Ectodermal cell (in vitro differentiated cells): ENCODE data around the gene RNF141.

Experiments used
- H3K27ac ChIP-seq: 2 replicates; pipeline ENCODE4 v1.7.0; 2013; ENCODE audit warnings: mild to moderate bottlenecking, low read depth, low read length; ENCODE audit not compliant: insufficient read depth, poor library complexity, severe bottlenecking
- H3K27me3 ChIP-seq: 2 replicates; pipeline ENCODE4 v1.7.0; 2013; ENCODE audit warnings: mild to moderate bottlenecking, low read length; ENCODE audit not compliant: insufficient read depth, control insufficient read depth, poor library complexity, severe bottlenecking
- H3K36me3 ChIP-seq: one replicate; pipeline ENCODE4 v1.7.0; 2013; ENCODE audit warnings: low read length; ENCODE audit not compliant: control insufficient read depth, insufficient read depth
- H3K4me1 ChIP-seq: one replicate; pipeline ENCODE4 v1.7.0; 2013; ENCODE audit warnings: low read length; ENCODE audit not compliant: control insufficient read depth, insufficient read depth
- H3K4me3 ChIP-seq: 2 replicates; pipeline ENCODE4 v1.7.0; 2013; ENCODE audit warnings: low read depth, low read length, control low read depth; ENCODE audit not compliant: insufficient read depth
- H3K9me3 ChIP-seq: 2 replicates; pipeline ENCODE4 v1.7.0; 2013; ENCODE audit warnings: mild to moderate bottlenecking, low read length, moderate library complexity; ENCODE audit not compliant: control insufficient read depth
- WGBS, 2 experiments: methylation state at CpG; one replicate each; pipeline ENCODE4 v1.1.7; 2013; ENCODE audit warnings: missing lambda C conversion rate in 2 of 2; 5-methylcytosine and 5-hydroxymethylcytosine counted together

RNF141 gene

DNA sequence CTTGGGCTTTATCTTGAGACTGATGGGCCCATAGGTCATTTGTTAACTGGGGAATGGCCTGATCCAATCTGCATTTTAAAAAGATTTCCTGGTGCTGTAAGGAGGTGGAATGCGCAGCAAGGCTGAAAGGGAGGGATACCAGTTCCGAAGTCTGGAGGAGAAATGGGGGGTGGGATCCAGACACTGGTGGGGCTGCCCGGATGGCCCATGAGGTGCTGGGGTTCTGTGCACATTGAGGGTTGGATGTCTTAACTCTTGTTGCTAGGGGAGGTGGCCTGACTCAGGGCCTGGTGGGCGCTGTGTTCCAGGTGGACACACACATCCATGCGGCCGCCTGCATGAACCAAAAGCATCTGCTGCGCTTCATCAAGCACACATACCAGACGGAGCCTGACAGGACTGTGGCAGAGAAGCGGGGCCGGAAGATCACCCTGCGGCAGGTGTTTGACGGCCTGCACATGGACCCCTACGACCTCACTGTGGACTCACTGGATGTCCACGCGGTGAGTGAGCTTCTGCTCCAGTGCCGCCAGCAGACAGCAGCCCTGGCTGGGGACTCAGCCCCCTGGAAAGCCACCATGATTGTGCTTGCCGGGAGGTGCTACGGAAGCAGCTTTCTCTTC lies 47.8 kb downstream of the RNF141 start:
- Histone ChIP-seq H3K27ac (no peak overlapping the region), H3K4me3 (no peak overlapping the region), H3K27me3 (no peaks in the 10 kb centered on the region), H3K36me3 (no peaks in the 10 kb centered on the region), H3K4me1 (peaks cover 5% of the 10 kb centered on the region), H3K9me3 (no peaks in the 10 kb centered on the region)
- WGBS, 2 experiments = 94 to 95% methylated on average over 18 of the region's 18 CpGs

DNA sequence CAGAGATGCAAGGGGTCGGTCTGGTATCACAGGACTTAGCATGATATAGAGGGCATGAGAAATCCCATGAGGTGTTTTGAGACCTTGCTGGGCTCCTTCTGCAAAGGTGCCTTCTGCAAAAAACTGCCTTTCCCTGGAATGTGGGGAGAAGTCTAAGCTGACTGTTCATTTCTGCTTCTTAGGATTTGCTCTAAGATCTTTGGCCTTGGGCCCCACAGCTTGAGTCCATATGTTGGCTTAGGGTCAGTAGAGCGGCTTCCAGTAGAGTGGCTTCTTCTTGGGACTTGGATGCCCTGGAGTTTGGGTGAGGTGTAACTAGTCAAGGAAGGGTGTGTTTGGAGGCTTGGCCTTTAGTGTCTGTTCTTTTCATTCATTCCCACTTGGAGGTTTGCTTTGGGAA lies 48.9 kb downstream of the RNF141 start:
- Histone ChIP-seq H3K27me3 (no peaks in the 10 kb centered on the region), H3K4me1 (no peaks in the 10 kb centered on the region), H3K9me3 (no peaks in the 10 kb centered on the region), H3K36me3 (no peaks in the 10 kb centered on the region), H3K4me3 (no peak overlapping the region), H3K27ac (no peak overlapping the region)
- 97 to 98% methylated on average over 2 of the region's 2 CpGs for WGBS, 2 experiments

DNA sequence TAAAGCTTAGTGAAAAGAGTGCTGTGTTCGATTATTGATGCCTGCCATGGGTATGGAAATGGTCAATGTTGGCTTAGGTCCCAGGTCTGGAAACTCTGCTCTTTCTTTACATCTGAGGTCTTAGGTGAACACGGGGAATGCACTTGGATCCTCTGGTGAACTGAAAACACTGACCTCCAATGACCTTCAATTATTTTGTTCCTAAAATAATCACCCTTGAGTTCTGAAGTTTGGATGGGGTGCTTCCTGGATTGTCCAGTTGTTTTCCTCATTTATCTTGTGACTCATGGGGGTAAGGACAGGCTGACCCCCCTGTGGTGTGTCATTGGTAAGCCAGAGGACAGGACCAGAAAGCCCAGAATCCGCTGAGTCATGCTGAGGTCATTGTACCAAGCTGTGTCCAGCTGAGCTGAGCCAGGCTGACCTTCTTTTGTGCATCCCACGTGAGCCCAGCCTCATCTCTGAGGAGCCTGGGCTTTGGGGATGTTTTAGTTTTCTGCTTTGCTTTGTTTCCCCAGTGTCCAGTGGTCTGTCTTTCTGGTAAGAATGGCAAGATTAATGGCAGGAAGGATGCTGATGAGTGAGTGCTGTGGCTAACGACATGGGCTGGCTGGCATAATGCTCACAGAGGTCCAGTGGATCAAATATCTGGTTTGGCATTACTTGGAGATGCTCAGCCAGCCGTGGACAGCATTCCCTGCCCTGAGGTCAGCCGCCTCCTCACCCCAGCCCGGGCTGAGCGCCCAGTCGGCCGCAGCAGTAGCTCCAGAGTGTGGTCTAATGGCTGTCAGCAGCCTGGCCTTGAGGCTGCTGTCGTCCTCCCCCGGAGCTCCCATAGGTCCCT lies 50.4 kb downstream of the RNF141 start:
- Histone ChIP-seq H3K27me3 (no peaks in the 10 kb centered on the region), H3K4me1 (no peaks in the 10 kb centered on the region), H3K9me3 (no peaks in the 10 kb centered on the region), H3K36me3 (no peaks in the 10 kb centered on the region), H3K4me3 (no peak overlapping the region), H3K27ac (no peak overlapping the region)
- 78 to 80% methylated on average over 13 of the region's 13 CpGs for WGBS, 2 experiments

DNA sequence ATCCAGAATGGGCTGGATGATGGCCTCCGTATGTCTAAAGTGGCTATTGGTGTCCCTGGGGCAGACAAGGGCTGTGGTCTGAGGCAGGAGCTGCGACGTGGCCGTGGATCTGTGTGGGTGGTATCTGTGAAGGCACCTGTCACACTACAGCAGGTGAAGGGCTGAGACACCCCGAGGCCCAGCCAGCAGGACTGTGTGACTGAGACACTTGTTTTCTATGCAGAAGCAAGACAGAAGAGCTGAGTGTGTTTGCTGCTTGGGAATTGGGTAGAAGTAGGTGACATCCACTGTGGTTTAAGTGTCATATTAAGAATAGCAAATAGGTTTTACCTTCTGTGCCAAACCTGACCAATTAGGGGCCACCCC lies 51.0 kb downstream of the RNF141 start:
- Histone ChIP-seq H3K36me3 (no peaks in the 10 kb centered on the region), H3K4me1 (no peaks in the 10 kb centered on the region), H3K27me3 (no peaks in the 10 kb centered on the region), H3K9me3 (no peaks in the 10 kb centered on the region), H3K27ac (no peak overlapping the region), H3K4me3 (no peak overlapping the region)
- WGBS, 2 experiments = 93 to 94% methylated on average over 5 of the region's 5 CpGs

DNA sequence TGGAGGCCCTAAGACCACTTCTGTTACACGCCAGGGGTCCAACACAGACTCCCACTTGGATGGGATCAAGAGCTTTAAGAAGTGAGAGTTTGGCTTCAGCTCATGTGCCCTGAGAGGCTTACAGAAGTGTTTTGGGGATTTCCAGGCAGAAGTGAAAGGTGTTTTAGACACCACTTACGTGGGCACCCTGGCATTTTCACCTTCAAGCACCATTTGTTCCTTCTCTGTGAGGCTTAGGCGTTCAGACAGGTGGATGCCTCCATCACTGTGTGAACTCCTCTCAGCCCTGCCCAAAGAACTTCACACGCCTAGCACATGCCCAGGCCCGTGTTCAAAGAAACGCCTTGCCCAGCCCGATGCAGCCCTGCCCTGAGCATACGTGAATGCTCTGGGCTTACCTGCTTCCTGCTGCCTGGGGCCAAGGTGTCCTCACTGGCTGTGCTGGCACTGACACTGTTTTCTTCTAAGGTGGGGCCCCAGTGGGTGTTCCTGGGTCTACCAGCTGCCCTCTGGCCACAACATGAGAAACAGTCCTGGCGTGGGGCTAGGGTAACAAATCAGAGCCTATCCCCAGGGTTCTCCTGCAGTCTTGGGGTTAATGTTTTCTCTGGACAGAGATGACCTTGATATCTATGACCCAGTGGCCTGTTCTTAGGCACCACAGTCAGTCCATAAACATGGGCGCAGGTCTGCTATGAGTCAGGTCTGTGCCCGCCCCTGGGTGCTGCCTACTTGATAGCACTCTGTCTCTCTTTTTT lies 51.9 kb downstream of the RNF141 start:
- H3K27ac ChIP-seq = no peak overlapping the region
- H3K4me3 ChIP-seq = no peak overlapping the region
- H3K4me1 ChIP-seq = no peaks in the 10 kb centered on the region
- WGBS, 2 experiments = 93% methylated on average over 11 of the region's 11 CpGs
- H3K27me3 ChIP-seq = no peaks in the 10 kb centered on the region
- no peaks in the 10 kb centered on the region for H3K9me3 ChIP-seq
- H3K36me3 ChIP-seq = no peaks in the 10 kb centered on the region

DNA sequence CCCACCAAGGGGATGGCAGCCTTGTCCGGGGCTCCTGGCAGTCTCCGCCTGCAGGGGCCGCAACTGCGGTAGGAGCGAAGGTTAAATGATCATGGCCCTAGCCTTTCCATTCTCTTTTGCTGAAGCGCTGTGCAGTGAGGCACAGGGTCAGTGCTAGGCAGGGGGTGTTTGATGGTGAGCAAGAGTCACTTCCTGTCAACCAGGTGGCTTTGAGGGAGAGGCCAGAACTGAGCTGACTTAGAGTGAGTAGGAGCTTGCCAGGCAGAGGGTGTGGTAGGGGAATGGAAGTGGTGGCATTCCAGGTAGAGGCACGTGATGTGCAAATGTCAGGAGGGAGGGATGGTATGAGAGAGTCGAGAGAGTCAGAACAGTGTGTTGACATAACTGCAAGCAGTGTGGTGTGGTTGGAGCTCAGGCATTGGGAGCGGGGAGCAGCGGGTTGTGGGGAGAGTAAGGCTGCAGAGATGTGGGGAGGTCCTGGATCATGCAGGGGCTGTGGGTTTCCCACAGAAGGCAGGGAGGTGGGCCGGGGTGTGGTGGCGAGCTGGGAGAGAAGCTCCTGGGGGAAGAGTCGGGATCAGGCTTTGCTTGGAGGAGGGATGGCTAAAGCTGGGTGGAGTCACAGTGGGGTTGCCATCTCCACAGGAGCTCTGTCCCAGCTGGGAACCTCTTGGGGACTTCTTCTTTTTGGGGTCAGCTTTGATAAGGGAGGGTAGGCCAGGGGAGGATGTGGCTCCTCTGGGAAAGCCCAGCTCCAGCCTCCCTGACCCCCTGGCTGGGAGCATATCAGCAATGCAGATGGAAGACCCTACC lies 52.7 kb downstream of the RNF141 start:
- H3K4me1 ChIP-seq = no peaks in the 10 kb centered on the region
- H3K4me3 ChIP-seq = no peak overlapping the region
- no peaks in the 10 kb centered on the region for H3K9me3 ChIP-seq
- no peaks in the 10 kb centered on the region for H3K36me3 ChIP-seq
- no peaks in the 10 kb centered on the region for H3K27me3 ChIP-seq
- 89 to 91% methylated on average over 13 of the region's 13 CpGs for WGBS, 2 experiments
- H3K27ac ChIP-seq = no peak overlapping the region

DNA sequence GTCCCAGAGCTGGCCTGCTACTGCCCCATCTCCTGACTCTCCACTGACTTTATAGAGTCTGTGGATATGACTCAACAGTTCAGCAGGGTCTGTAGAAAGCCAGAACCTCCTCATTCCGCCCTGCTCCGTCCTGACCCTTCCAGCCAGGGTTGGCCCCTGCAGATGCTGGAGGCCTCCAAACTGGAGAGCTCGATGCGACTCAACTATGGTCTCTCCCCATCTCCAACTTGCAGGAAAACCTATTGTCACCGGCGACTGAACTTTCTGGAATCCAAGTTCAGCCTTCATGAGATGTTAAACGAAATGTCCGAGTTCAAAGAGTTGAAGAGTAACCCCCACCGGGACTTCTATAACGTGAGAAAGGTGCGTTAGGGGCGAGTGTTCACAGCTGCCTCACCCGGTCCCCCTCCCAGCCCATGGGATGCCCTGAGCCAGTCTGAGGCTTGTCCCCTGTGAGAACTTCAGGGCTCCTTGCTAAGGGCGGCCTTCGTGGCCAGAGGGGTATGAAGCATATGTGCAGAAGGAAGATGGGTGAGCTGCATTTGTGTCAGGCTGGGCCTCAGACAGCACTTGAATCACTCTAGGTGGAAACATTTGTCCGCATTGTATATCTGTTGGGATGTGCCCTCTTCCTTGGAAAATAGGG lies 53.9 kb downstream of the RNF141 start:
- H3K36me3 ChIP-seq = no peaks in the 10 kb centered on the region
- H3K27ac ChIP-seq = no peak overlapping the region
- WGBS, 2 experiments = 95% methylated on average over 16 of the region's 16 CpGs
- no peaks in the 10 kb centered on the region for H3K4me1 ChIP-seq
- no peaks in the 10 kb centered on the region for H3K9me3 ChIP-seq
- no peak overlapping the region for H3K4me3 ChIP-seq
- no peaks in the 10 kb centered on the region for H3K27me3 ChIP-seq

DNA sequence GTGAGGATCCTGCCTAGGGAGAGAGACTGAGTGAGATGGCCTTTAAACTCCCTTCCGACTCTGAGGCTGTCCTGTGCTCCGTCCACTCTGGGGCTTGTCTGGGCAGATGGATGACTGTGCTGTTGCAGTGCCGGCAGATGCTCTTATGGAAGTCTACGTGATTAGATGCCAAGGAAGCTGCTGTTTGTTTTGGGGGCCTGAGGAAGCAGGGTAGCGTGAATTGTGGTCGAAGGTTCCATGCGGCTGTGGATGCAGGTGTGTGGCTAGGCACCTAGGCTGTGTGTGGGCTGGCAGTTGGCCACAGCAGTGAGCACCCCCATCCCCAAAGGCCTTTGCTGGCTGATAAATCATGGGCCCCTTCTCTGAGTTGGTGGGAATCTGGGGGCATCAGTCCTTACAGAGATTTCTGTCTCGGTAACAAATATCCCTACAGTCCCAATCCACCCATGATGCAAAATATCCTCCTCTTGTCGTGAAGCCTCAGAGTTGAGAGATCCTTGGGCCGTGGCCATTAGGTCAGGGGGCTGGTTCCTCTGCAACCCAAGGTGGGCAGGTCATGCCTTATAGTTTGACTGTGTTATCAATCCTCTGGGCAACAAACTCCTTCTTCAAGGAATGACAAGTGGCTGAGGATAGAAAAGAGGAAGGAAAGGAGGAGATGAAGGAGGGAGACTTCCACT lies 54.7 kb downstream of the RNF141 start:
- Histone ChIP-seq H3K27me3 (no peaks in the 10 kb centered on the region), H3K4me1 (no peaks in the 10 kb centered on the region), H3K9me3 (no peaks in the 10 kb centered on the region), H3K4me3 (no peak overlapping the region), H3K27ac (no peak overlapping the region), H3K36me3 (no peaks in the 10 kb centered on the region)
- WGBS, 2 experiments = 94 to 97% methylated on average over 10 of the region's 10 CpGs

DNA sequence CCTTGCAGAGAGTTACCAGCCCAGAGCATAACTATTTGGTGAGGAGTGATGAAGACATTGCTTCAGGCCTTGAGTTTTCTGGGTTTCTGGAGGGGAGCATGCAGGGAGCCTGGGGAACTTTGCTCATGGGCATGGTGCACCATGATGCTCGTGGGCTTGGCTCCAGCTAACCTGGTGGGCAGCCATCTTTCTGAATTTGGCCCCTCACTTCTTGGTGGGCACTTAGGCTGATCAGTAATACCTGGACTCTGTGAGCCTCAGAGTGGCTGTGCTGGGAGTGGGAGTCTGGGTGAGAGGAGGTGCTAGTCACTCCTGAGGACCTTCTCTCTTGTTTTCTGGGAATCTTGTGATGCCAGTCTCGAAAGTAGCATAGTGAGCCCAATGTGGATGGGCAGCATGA lies 55.3 kb downstream of the RNF141 start:
- H3K9me3 ChIP-seq = no peaks in the 10 kb centered on the region
- no peak overlapping the region for H3K27ac ChIP-seq
- H3K27me3 ChIP-seq = no peaks in the 10 kb centered on the region
- H3K36me3 ChIP-seq = no peaks in the 10 kb centered on the region
- H3K4me1 ChIP-seq = no peaks in the 10 kb centered on the region
- no peak overlapping the region for H3K4me3 ChIP-seq
- 41 to 43% methylated on average over 2 of the region's 2 CpGs for WGBS, 2 experiments
